ENCODE data around the gene ADD1. TPM values are rescaled to one million over a fixed set of nuclear protein-coding genes. Genes with fewer than 3 reads are reported as not detected.
A peak's percentile ranks its signal among the peaks of the same experiment; 100 is the strongest.

ADD1 gene
- total and polyA plus RNA-seq, 2 of the 13 experiments (the other 11 are each of a cell fraction or from before 2014, with no cell fraction given): 73.9 to 122 TPM

DNA sequence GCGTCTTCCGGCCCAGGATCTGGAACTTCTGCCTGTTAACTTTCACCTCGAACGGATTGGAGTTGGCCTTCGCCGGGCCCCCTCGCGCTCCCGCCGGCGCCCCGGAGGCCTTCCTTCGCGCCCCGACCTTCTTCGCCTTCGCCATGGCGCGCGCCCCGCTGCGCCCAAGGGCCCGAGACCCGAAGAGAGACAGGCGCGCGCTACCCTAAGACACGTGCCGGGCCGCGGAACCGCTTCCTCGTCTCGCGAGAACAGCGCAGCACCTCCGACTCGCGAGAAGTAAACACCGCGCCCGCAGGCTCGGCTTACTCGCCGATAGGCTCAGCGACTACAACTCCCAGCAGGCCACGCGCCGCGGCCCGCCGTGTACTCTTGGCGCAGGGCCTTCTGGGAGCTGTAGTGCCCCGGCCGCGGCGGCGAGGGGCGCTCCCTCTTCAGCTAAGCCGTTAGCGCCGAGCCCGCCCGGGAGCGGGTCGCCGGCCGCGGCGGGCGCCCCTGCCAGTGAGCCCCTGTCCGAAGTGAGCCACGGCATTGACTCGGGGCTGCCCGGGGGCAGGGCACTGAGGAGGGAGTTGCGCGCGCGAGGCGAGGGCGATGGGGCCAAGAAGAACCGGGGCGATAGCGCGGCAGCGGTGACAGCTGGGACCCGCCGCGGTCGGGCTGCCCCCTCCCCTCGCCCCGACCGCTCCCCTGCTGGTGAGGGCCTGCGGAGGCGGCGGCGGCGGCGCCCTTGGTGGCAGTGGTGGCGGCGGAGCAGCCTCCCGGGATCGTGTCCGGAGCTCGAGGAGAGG is 119.7 kb downstream of the ADD1 start, which contains the start of the genes GRK4 and NOP14 (continued):
- TF ChIP-seq, protein P1, sequence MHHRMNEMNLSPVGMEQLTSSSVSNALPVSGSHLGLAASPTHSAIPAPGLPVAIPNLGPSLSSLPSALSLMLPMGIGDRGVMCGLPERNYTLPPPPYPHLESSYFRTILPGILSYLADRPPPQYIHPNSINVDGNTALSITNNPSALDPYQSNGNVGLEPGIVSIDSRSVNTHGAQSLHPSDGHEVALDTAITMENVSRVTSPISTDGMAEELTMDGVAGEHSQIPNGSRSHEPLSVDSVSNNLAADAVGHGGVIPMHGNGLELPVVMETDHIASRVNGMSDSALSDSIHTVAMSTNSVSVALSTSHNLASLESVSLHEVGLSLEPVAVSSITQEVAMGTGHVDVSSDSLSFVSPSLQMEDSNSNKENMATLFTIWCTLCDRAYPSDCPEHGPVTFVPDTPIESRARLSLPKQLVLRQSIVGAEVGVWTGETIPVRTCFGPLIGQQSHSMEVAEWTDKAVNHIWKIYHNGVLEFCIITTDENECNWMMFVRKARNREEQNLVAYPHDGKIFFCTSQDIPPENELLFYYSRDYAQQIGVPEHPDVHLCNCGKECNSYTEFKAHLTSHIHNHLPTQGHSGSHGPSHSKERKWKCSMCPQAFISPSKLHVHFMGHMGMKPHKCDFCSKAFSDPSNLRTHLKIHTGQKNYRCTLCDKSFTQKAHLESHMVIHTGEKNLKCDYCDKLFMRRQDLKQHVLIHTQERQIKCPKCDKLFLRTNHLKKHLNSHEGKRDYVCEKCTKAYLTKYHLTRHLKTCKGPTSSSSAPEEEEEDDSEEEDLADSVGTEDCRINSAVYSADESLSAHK (CRISPR knock-in tag; IDR thresholded peaks at IDR 0.05; ENCODE audit: borderline replicate concordance): no peak
- TF ChIP-seq, protein P2, sequence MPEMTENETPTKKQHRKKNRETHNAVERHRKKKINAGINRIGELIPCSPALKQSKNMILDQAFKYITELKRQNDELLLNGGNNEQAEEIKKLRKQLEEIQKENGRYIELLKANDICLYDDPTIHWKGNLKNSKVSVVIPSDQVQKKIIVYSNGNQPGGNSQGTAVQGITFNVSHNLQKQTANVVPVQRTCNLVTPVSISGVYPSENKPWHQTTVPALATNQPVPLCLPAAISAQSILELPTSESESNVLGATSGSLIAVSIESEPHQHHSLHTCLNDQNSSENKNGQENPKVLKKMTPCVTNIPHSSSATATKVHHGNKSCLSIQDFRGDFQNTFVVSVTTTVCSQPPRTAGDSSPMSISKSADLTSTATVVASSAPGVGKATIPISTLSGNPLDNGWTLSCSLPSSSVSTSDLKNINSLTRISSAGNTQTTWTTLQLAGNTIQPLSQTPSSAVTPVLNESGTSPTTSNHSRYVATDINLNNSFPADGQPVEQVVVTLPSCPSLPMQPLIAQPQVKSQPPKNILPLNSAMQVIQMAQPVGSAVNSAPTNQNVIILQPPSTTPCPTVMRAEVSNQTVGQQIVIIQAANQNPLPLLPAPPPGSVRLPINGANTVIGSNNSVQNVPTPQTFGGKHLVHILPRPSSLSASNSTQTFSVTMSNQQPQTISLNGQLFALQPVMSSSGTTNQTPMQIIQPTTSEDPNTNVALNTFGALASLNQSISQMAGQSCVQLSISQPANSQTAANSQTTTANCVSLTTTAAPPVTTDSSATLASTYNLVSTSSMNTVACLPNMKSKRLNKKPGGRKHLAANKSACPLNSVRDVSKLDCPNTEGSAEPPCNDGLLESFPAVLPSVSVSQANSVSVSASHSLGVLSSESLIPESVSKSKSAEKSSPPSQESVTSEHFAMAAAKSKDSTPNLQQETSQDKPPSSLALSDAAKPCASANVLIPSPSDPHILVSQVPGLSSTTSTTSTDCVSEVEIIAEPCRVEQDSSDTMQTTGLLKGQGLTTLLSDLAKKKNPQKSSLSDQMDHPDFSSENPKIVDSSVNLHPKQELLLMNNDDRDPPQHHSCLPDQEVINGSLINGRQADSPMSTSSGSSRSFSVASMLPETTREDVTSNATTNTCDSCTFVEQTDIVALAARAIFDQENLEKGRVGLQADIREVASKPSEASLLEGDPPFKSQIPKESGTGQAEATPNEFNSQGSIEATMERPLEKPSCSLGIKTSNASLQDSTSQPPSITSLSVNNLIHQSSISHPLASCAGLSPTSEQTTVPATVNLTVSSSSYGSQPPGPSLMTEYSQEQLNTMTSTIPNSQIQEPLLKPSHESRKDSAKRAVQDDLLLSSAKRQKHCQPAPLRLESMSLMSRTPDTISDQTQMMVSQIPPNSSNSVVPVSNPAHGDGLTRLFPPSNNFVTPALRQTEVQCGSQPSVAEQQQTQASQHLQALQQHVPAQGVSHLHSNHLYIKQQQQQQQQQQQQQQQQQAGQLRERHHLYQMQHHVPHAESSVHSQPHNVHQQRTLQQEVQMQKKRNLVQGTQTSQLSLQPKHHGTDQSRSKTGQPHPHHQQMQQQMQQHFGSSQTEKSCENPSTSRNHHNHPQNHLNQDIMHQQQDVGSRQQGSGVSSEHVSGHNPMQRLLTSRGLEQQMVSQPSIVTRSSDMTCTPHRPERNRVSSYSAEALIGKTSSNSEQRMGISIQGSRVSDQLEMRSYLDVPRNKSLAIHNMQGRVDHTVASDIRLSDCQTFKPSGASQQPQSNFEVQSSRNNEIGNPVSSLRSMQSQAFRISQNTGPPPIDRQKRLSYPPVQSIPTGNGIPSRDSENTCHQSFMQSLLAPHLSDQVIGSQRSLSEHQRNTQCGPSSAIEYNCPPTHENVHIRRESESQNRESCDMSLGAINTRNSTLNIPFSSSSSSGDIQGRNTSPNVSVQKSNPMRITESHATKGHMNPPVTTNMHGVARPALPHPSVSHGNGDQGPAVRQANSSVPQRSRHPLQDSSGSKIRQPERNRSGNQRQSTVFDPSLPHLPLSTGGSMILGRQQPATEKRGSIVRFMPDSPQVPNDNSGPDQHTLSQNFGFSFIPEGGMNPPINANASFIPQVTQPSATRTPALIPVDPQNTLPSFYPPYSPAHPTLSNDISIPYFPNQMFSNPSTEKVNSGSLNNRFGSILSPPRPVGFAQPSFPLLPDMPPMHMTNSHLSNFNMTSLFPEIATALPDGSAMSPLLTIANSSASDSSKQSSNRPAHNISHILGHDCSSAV (CRISPR knock-in tag; IDR thresholded peaks at IDR 0.05; ENCODE audit: borderline replicate concordance): no peak
- peak; percentile 95 for TF ChIP-seq ZMYM4 (CRISPR knock-in tag; IDR thresholded peaks at IDR 0.05)
- TF ChIP-seq TAF15 (IDR thresholded peaks at IDR 0.05; ENCODE audit: low read depth, low read length, poor library complexity, severe bottlenecking): peak; percentile 27
- TF ChIP-seq ZNF251 (CRISPR knock-in tag; IDR thresholded peaks at IDR 0.05): no peak
- TF ChIP-seq RFX3 (CRISPR knock-in tag; IDR thresholded peaks at IDR 0.05): no peak
- no peak; the same call in 1 of the 2 replicates for TF ChIP-seq ZNF792 (CRISPR knock-in tag; IDR thresholded peaks at IDR 0.05)
- TF ChIP-seq, protein P3, sequence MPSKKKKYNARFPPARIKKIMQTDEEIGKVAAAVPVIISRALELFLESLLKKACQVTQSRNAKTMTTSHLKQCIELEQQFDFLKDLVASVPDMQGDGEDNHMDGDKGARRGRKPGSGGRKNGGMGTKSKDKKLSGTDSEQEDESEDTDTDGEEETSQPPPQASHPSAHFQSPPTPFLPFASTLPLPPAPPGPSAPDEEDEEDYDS (CRISPR knock-in tag; IDR thresholded peaks at IDR 0.05): peak; percentile 81
- TF ChIP-seq ZNF737 (CRISPR knock-in tag; IDR thresholded peaks at IDR 0.05; ENCODE audit: borderline replicate concordance): no peak; the same call in 1 of the 2 replicates
- no peak for TF ChIP-seq FOXM1 (CRISPR knock-in tag; IDR thresholded peaks at IDR 0.05)
- peak; percentile 95 for TF ChIP-seq ZNF224 (CRISPR knock-in tag; IDR thresholded peaks at IDR 0.05)
- 0 out of 2 replicates have a peak, but pooled peaks have one; percentile 13 for TF ChIP-seq HOXD1 (CRISPR knock-in tag; IDR thresholded peaks at IDR 0.05)
- TF ChIP-seq, protein P4, sequence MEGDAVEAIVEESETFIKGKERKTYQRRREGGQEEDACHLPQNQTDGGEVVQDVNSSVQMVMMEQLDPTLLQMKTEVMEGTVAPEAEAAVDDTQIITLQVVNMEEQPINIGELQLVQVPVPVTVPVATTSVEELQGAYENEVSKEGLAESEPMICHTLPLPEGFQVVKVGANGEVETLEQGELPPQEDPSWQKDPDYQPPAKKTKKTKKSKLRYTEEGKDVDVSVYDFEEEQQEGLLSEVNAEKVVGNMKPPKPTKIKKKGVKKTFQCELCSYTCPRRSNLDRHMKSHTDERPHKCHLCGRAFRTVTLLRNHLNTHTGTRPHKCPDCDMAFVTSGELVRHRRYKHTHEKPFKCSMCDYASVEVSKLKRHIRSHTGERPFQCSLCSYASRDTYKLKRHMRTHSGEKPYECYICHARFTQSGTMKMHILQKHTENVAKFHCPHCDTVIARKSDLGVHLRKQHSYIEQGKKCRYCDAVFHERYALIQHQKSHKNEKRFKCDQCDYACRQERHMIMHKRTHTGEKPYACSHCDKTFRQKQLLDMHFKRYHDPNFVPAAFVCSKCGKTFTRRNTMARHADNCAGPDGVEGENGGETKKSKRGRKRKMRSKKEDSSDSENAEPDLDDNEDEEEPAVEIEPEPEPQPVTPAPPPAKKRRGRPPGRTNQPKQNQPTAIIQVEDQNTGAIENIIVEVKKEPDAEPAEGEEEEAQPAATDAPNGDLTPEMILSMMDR (CRISPR knock-in tag; IDR thresholded peaks at IDR 0.05): peak; percentile 60
- no peak for TF ChIP-seq ZNF33A (CRISPR knock-in tag; IDR thresholded peaks at IDR 0.05; ENCODE audit: borderline replicate concordance)
- TF ChIP-seq HCFC1 (IDR thresholded peaks at IDR 0.05; ENCODE audit: low read depth, low read length): peak; percentile 99
- TF ChIP-seq ZNF543 (CRISPR knock-in tag; IDR thresholded peaks at IDR 0.05): peak; percentile 97
- peak; percentile 77 for TF ChIP-seq POLR2AphosphoS5 (IDR thresholded peaks at IDR 0.05; ENCODE audit: low read depth, low read length)
